ENCODE measurements around the gene IL18BP.
A peak's percentile ranks its signal among the peaks of the same experiment; 100 is the strongest.

Gene IL18BP

DNA sequence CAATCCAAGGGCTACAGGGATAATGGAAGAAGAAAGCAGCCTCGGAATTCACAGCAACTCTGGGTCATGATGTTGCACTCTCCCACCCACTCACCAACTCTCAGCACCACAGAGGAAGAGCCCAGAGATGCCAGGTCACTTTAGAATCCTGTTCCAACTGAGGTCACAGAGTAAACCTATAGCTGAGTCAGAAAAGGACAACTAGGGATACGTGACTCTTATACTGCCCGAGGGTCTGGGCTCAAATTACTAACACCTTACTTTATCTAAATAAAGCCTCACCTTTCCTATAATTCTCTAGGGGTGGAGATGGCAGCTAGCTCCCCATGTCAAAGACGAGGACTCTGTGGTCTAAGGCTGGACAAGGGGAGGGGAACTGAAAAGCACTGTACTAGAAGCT lies 24.6 kb downstream of the IL18BP start:
- Histone ChIP-seq H3K4me3 (no peak overlapping the region), H3K9me3 (ENCODE audit: low read depth, low read length) (no peaks in the 10 kb centered on the region), H3K36me3 (ENCODE audit: insufficient read depth, low read length) (peaks cover 89% of the 10 kb centered on the region), H3K9ac (ENCODE audit: insufficient read length) (no peak overlapping the region), H3K27ac (no peak overlapping the region)
- no peak for TF ChIP-seq POLR2AphosphoS5 (IDR thresholded peaks at IDR 0.05; ENCODE audit: borderline replicate concordance, low read depth, low read length)
- no peak for TF ChIP-seq FOXP2 (optimal IDR thresholded peaks at IDR 0.05; ENCODE audit: control extremely low read depth, extremely low read length, insufficient read depth)
- TF ChIP-seq EZH2 (IDR thresholded peaks at IDR 0.05) = no peak
- no peak for DNase-seq (ENCODE audit: low read depth, low spot score)

DNA sequence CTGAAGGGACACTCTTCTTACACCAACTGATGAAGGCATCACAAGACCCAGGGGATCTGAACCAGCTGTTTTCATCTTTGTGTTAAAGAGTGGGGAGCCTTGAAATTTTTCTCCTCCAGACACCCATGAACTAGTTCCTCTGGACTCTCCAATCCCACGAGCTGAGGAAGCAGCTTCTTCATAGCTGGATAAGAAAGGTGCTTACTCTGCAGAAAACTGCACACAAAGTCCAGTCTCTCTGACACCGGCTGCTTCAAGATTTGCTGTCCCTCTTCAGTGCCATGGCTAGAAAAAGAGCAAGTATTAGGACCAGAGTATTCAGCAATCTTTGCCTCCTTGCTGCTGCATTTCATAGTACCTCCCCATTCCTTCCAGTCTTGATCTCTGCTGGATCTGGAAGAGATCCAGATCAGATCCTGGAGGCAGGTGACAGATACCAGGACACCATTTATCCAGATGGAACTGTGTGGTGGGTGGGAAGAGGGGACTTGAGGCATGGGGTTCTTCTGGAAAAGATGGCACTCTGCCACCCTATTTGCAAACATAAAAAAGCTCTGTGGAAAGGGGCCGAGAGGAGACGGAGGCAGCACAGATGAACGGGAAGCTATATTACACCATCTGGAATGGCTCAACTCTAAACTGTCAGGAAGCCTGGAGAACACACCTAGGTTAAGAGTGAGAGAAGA lies 25.5 kb downstream of the IL18BP start:
- H3K27ac ChIP-seq = no peak overlapping the region
- H3K9me3 ChIP-seq (ENCODE audit: low read depth, low read length) = no peaks in the 10 kb centered on the region
- no peak overlapping the region for H3K9ac ChIP-seq (ENCODE audit: insufficient read length)
- no peak overlapping the region for H3K4me3 ChIP-seq
- peaks cover 89% of the 10 kb centered on the region for H3K36me3 ChIP-seq (ENCODE audit: insufficient read depth, low read length)
- TF ChIP-seq EZH2 (IDR thresholded peaks at IDR 0.05) (no peak), FOXP2 (optimal IDR thresholded peaks at IDR 0.05; ENCODE audit: control extremely low read depth, extremely low read length, insufficient read depth) (no peak), POLR2AphosphoS5 (IDR thresholded peaks at IDR 0.05; ENCODE audit: borderline replicate concordance, low read depth, low read length) (no peak)
- DNase-seq (ENCODE audit: low read depth, low spot score) = no peak

DNA sequence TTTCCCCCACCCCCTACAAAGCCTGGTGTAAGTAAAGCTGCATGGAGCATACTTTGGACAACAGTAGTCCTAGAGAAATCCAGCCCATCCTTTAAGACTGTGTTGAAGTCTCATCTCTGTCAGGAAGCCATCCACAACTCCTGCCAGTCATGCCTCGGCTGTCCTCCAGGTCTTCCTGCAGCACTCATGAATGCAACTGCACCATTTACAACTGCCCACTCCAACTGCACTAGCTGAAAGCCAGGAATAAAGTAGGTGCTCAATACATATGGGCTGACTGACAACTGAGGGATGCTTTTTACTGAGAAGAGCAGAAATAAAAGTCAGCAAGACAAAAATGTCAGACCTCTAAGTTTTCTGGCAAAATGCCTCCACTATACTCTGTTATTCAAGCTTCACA lies 27.4 kb downstream of the IL18BP start:
- Histone ChIP-seq H3K9me3 (ENCODE audit: low read depth, low read length) (no peaks in the 10 kb centered on the region), H3K36me3 (ENCODE audit: insufficient read depth, low read length) (peaks cover 87% of the 10 kb centered on the region), H3K4me3 (no peak overlapping the region), H3K9ac (ENCODE audit: insufficient read length) (no peak overlapping the region), H3K27ac (no peak overlapping the region)
- no peak for DNase-seq (ENCODE audit: low read depth, low spot score)
- TF ChIP-seq FOXP2 (optimal IDR thresholded peaks at IDR 0.05; ENCODE audit: control extremely low read depth, extremely low read length, insufficient read depth) (no peak), POLR2AphosphoS5 (IDR thresholded peaks at IDR 0.05; ENCODE audit: borderline replicate concordance, low read depth, low read length) (no peak), EZH2 (IDR thresholded peaks at IDR 0.05) (no peak)

DNA sequence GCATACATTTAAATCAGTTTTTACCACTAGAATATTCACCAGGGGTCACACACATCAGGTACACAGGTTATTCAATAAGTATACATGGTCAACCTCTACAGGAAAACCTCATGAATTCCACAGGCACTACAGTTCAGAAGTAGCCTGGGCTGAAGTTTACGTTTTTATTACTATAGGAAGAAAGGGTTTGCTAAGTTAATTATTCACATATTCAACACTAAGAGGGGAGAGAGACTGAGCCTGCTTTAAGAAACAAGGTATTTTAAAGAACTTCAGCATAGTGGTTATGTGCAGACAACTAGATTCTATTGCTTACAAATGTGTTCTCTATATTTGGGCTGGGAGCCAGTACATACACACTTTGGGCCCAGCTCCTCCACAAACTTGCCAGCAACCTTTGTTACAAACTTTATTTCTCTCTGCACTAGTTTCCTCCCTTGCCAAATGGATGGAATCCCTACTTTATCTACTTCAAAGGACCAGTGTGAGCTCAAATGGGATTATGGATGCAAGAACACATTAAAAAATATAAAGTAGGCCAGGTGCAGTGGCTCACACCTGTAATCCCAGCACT lies 31.9 kb downstream of the IL18BP start:
- Histone ChIP-seq H3K9me3 (ENCODE audit: low read depth, low read length) (no peaks in the 10 kb centered on the region), H3K4me3 (no peak overlapping the region), H3K36me3 (ENCODE audit: insufficient read depth, low read length) (peaks cover 77% of the 10 kb centered on the region), H3K9ac (ENCODE audit: insufficient read length) (no peak overlapping the region), H3K27ac (no peak overlapping the region)
- TF ChIP-seq FOXP2 (optimal IDR thresholded peaks at IDR 0.05; ENCODE audit: control extremely low read depth, extremely low read length, insufficient read depth) (no peak), POLR2AphosphoS5 (IDR thresholded peaks at IDR 0.05; ENCODE audit: borderline replicate concordance, low read depth, low read length) (no peak), EZH2 (IDR thresholded peaks at IDR 0.05) (no peak)
- DNase-seq (ENCODE audit: low read depth, low spot score) = no peak

DNA sequence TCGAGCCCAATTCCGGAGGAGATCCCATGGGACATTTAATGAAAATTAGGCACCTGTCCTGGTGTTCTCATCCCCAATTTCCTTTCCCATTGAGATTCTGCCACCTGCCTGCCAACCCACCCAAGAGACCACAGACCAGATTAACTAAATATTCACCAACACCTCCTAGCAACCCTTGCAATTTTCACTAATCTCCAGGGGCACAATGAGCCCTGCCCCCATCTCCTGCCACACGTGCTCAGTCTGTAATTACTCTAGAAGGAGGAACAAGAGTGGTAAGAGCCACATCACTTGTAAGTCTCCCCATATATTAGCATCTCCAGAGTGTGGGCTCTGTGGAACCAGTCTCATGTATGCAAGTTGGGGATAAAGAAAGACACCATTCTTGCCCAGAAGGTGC lies 38.0 kb downstream of the IL18BP start:
- Histone ChIP-seq H3K27ac (no peak overlapping the region), H3K4me3 (no peak overlapping the region), H3K9me3 (ENCODE audit: low read depth, low read length) (no peaks in the 10 kb centered on the region), H3K9ac (ENCODE audit: insufficient read length) (no peak overlapping the region), H3K36me3 (ENCODE audit: insufficient read depth, low read length) (peaks cover 36% of the 10 kb centered on the region)
- no peak for DNase-seq (ENCODE audit: low read depth, low spot score)
- no peak for TF ChIP-seq POLR2AphosphoS5 (IDR thresholded peaks at IDR 0.05; ENCODE audit: borderline replicate concordance, low read depth, low read length)
- no peak for TF ChIP-seq FOXP2 (optimal IDR thresholded peaks at IDR 0.05; ENCODE audit: control extremely low read depth, extremely low read length, insufficient read depth)
- no peak for TF ChIP-seq EZH2 (IDR thresholded peaks at IDR 0.05)

DNA sequence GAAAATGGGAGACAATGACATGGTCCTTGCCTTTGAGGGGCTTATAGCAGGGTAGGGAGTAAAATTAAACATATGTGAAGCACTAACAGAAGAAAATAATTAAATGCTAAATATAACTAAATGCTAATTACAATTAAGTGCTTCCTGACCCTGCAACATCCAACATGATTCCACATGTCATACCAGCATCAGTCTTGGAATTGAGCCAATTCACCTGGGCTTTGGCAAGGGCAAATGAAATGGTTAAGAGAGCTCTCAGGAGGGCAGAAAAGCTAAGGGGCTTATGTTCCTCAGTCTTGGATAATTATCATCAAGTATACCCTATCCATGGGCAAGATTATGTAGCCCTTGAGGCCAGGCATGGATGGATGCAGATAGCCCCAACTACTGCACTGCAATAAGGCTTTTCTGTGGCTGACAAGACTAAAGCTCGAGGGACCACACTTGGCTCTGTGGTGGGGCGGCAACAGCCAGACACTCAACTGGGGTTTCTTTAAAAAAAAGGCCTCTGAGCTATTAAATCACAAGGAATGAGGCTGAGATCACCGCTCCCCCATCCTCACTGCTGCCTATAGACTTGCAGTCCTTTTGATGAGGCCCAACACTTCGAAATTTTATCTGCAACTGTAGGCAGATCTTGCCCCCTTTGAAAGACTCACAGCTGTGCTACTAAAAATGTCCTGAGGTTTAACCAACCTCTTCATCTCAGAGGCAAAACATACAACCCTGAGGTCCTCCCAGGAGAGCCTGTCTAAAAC lies 39.0 kb downstream of the IL18BP start:
- no peak for DNase-seq (ENCODE audit: low read depth, low spot score)
- no peaks in the 10 kb centered on the region for H3K9me3 ChIP-seq (ENCODE audit: low read depth, low read length)
- TF ChIP-seq EZH2 (IDR thresholded peaks at IDR 0.05) (no peak), FOXP2 (optimal IDR thresholded peaks at IDR 0.05; ENCODE audit: control extremely low read depth, extremely low read length, insufficient read depth) (no peak), POLR2AphosphoS5 (IDR thresholded peaks at IDR 0.05; ENCODE audit: borderline replicate concordance, low read depth, low read length) (no peak)
- H3K36me3 ChIP-seq (ENCODE audit: insufficient read depth, low read length) = peaks cover 33% of the 10 kb centered on the region
- 0 out of 2 replicates have a peak overlapping the region, but pooled peaks have one; percentile 14 for H3K27ac ChIP-seq
- no peak overlapping the region for H3K9ac ChIP-seq (ENCODE audit: insufficient read length)
- H3K4me3 ChIP-seq = no peak overlapping the region

DNA sequence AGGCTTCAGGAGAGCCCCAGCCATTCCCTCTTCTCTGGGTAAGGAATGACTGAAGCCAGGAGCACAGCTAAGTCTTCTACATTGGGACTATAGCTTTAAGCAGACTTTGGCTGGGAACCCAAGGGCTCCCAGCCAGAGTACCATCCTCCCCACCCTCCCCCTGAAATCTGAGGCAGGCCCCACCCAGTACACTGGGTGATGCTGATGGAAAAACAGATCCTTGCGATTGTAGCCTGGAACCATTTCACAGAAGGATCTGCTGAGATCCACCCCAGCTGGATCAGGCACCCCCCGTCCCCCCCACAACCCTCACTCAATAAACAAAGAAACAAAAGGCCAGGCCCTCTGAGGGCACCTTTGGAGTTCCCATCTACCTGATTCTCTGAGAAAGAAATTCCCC lies 39.8 kb downstream of the IL18BP start:
- TF ChIP-seq EZH2 (IDR thresholded peaks at IDR 0.05) (no peak), FOXP2 (optimal IDR thresholded peaks at IDR 0.05; ENCODE audit: control extremely low read depth, extremely low read length, insufficient read depth) (no peak), POLR2AphosphoS5 (IDR thresholded peaks at IDR 0.05; ENCODE audit: borderline replicate concordance, low read depth, low read length) (no peak)
- Histone ChIP-seq H3K9ac (ENCODE audit: insufficient read length) (peak overlapping the region; percentile 90), H3K9me3 (ENCODE audit: low read depth, low read length) (no peaks in the 10 kb centered on the region), H3K27ac (peak overlapping the region; percentile 33; the same call in 1 of the 2 replicates), H3K4me3 (peak overlapping the region; percentile 83), H3K36me3 (ENCODE audit: insufficient read depth, low read length) (peaks cover 28% of the 10 kb centered on the region)
- no peak for DNase-seq (ENCODE audit: low read depth, low spot score)

Measured in SK-N-MC (cell line).